HepG2 (cell line): ENCODE results near the gene KIAA0319L. TPM values are rescaled to one million over a fixed set of nuclear protein-coding genes. Genes with fewer than 3 reads are reported as not detected.

Experiments
- ATAD3A ChIP-seq: sonication (generic); formaldehyde crosslinking; IDR thresholded peaks from 2 replicates; pipeline ENCODE4 v1.4.0; 2020; ENCODE audit warnings: missing genetic modification reagents
- KDM5B ChIP-seq: sonication (generic); formaldehyde crosslinking; IDR thresholded peaks from 2 replicates; pipeline ENCODE4 v1.4.0; 2020; ENCODE audit warnings: missing genetic modification reagents, mild to moderate bottlenecking, borderline replicate concordance
- NCOR1 ChIP-seq: fragments of 200-600 bp; sonication (generic); IDR thresholded peaks from 2 replicates; pipeline ENCODE4 v1.7.0; 2017; ENCODE audit warnings: antibody characterized with exemption, low read length, borderline replicate concordance
- RXRA ChIP-seq: sonication (generic); formaldehyde crosslinking; IDR thresholded peaks from 2 replicates; pipeline ENCODE4 v1.5.1; 2020; ENCODE audit warnings: missing genetic modification reagents
- SIX1 ChIP-seq: sonication (generic); formaldehyde crosslinking; IDR thresholded peaks from 2 replicates; pipeline ENCODE4 v1.4.0; 2020; ENCODE audit warnings: missing genetic modification reagents, borderline replicate concordance
- ZNF282 ChIP-seq: fragments of 450-650 bp; IDR thresholded peaks from 2 replicates; pipeline ENCODE4 v1.6.1; 2018; ENCODE audit not compliant: partially characterized antibody
- ZNF570 ChIP-seq: sonication (generic); formaldehyde crosslinking; IDR thresholded peaks from 2 replicates; pipeline ENCODE4 v1.4.0; 2020; ENCODE audit warnings: mild to moderate bottlenecking, missing genetic modification reagents, borderline replicate concordance
- ZNF589 ChIP-seq: sonication (generic); formaldehyde crosslinking; conservative IDR thresholded peaks from 2 replicates; pipeline ENCODE4 v1.8.0; 2022; ENCODE audit warnings: mild to moderate bottlenecking, moderate library complexity, missing genetic modification reagents
- polyA plus RNA-seq, 8 experiments: library from polyadenylated mRNA; depleted of rRNA in 3 of 8; stranded (reverse) in 7 of 8; unstranded in 1 of 8; fragments of >200 nt; fragmentation: Illumina TruSeq in 4 of 8; extraction: Trizol in 4 of 8; gene quantifications; 2 replicates each; pipeline versions ENCODE4 v1.2.1 to v1.2.3, GENCODE V29; 2011 to 2016; ENCODE audit warnings: low read depth in 4 of 8, missing spikeins in 1 of 8, mixed read lengths in 1 of 8; ENCODE audit not compliant: insufficient read depth in 1 of 8
- total RNA-seq, 5 experiments: library from RNA; depleted of rRNA; stranded (reverse); fragments of >200 nt; fragmentation: Illumina TruSeq; extraction: Trizol; gene quantifications; 2 replicates each; pipeline ENCODE4 v1.2.3, GENCODE V29; 2016; ENCODE audit warnings: low read depth in 1 of 5
- TF ChIP-seq, protein P1 (sequence below): sonication (generic); formaldehyde crosslinking; IDR thresholded peaks from 2 replicates; pipeline ENCODE4 v1.4.0; 2020; ENCODE audit warnings: missing genetic modification reagents
- TF ChIP-seq, protein P2 (sequence below), 2 experiments: sonication (generic) in 1 of 2; formaldehyde crosslinking in 1 of 2; IDR thresholded peaks; 2 replicates each; pipeline versions ENCODE4 v1.4.0 to v1.6.1; 2016 to 2020; ENCODE audit warnings: borderline replicate concordance in 1 of 2, low read depth in 1 of 2, mild to moderate bottlenecking in 1 of 2, missing genetic modification reagents in 1 of 2
- TF ChIP-seq, protein P3 (sequence below): sonication (generic); formaldehyde crosslinking; IDR thresholded peaks from 2 replicates; pipeline ENCODE4 v1.5.1; 2020; ENCODE audit warnings: missing genetic modification reagents, mild to moderate bottlenecking, borderline replicate concordance
- TF ChIP-seq, protein P4 (sequence below): sonication (generic); formaldehyde crosslinking; IDR thresholded peaks from 2 replicates; pipeline ENCODE4 v1.8.0; 2022; ENCODE audit warnings: mild to moderate bottlenecking, missing genetic modification reagents, borderline replicate concordance
- TF ChIP-seq, protein P5 (sequence below): sonication (generic); formaldehyde crosslinking; IDR thresholded peaks from 2 replicates; pipeline ENCODE4 v1.4.0; 2020; ENCODE audit warnings: missing genetic modification reagents; ENCODE audit errors: not compliant biosample characterization
- TF ChIP-seq, protein P6 (sequence below): sonication (generic); formaldehyde crosslinking; IDR thresholded peaks from 2 replicates; pipeline ENCODE4 v1.4.0; 2020; ENCODE audit warnings: missing genetic modification reagents, borderline replicate concordance

The KIAA0319L gene
- total and polyA plus RNA-seq, 2 of the 13 experiments (the other 11 are each of a cell fraction or from before 2014, with no cell fraction given) = 33.4 to 82.6 TPM

DNA sequence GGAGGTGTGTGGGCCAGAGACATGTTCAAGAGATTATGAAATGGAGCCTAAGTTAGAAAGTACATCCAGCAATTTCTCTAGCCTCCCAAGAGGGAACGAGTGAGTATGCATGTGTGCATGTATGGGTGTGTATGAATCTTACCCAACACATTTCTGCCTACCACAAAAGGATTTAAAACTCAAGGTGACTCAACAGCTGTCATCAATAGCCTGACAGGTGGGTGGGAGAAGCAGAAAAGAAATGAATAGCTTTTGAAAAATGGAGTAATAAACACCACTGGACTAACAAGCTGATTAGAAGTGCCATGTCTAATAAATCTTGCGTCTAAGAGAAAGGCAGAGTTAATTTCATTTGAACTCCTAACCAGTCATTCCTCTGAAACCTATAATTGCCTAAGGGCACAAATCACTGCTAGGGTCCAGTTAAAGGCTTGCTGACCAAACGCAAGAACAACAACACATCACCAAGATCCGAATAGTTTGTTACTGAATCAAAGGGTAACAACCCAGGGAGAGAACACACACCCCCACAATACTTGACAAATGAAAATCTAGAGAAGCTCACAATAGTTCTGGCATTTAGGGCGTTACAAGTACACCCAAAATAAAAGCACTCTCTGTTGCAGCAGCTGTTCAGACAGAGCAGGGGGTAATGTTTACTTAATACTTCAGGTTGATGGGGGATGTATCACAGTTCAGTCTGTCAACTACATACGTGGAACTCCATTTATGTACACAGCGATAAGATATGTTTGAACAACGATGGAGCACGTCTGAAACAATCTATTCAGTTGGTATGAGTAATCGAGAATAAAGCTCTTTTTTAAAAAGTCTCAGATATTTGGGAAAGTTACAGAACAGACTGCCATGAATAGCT lies 1.4 kb downstream of the KIAA0319L start (continued):
- TF ChIP-seq, protein P1, sequence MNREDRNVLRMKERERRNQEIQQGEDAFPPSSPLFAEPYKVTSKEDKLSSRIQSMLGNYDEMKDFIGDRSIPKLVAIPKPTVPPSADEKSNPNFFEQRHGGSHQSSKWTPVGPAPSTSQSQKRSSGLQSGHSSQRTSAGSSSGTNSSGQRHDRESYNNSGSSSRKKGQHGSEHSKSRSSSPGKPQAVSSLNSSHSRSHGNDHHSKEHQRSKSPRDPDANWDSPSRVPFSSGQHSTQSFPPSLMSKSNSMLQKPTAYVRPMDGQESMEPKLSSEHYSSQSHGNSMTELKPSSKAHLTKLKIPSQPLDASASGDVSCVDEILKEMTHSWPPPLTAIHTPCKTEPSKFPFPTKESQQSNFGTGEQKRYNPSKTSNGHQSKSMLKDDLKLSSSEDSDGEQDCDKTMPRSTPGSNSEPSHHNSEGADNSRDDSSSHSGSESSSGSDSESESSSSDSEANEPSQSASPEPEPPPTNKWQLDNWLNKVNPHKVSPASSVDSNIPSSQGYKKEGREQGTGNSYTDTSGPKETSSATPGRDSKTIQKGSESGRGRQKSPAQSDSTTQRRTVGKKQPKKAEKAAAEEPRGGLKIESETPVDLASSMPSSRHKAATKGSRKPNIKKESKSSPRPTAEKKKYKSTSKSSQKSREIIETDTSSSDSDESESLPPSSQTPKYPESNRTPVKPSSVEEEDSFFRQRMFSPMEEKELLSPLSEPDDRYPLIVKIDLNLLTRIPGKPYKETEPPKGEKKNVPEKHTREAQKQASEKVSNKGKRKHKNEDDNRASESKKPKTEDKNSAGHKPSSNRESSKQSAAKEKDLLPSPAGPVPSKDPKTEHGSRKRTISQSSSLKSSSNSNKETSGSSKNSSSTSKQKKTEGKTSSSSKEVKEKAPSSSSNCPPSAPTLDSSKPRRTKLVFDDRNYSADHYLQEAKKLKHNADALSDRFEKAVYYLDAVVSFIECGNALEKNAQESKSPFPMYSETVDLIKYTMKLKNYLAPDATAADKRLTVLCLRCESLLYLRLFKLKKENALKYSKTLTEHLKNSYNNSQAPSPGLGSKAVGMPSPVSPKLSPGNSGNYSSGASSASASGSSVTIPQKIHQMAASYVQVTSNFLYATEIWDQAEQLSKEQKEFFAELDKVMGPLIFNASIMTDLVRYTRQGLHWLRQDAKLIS = no peak
- TF ChIP-seq NCOR1 (peak; percentile 50; the same call in 1 of the 2 replicates), ZNF282 (no peak), KDM5B (CRISPR knock-in tag) (no peak), ATAD3A (CRISPR knock-in tag) (no peak), SIX1 (peak; percentile 69; the same call in 1 of the 2 replicates), RXRA (no peak), ZNF589 (CRISPR knock-in tag) (no peak), ZNF570 (no peak)
- TF ChIP-seq, protein P2, sequence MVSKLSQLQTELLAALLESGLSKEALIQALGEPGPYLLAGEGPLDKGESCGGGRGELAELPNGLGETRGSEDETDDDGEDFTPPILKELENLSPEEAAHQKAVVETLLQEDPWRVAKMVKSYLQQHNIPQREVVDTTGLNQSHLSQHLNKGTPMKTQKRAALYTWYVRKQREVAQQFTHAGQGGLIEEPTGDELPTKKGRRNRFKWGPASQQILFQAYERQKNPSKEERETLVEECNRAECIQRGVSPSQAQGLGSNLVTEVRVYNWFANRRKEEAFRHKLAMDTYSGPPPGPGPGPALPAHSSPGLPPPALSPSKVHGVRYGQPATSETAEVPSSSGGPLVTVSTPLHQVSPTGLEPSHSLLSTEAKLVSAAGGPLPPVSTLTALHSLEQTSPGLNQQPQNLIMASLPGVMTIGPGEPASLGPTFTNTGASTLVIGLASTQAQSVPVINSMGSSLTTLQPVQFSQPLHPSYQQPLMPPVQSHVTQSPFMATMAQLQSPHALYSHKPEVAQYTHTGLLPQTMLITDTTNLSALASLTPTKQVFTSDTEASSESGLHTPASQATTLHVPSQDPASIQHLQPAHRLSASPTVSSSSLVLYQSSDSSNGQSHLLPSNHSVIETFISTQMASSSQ (IDR thresholded peaks at IDR 0.05; ENCODE audit: low read depth) = peak; percentile 18; the same call in 1 of the 2 replicates
- TF ChIP-seq, protein P2 (CRISPR knock-in tag; IDR thresholded peaks at IDR 0.05; ENCODE audit: borderline replicate concordance) = peak; percentile 41; the same call in 1 of the 2 replicates
- TF ChIP-seq, protein P3, sequence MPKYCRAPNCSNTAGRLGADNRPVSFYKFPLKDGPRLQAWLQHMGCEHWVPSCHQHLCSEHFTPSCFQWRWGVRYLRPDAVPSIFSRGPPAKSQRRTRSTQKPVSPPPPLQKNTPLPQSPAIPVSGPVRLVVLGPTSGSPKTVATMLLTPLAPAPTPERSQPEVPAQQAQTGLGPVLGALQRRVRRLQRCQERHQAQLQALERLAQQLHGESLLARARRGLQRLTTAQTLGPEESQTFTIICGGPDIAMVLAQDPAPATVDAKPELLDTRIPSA = no peak
- TF ChIP-seq, protein P4, sequence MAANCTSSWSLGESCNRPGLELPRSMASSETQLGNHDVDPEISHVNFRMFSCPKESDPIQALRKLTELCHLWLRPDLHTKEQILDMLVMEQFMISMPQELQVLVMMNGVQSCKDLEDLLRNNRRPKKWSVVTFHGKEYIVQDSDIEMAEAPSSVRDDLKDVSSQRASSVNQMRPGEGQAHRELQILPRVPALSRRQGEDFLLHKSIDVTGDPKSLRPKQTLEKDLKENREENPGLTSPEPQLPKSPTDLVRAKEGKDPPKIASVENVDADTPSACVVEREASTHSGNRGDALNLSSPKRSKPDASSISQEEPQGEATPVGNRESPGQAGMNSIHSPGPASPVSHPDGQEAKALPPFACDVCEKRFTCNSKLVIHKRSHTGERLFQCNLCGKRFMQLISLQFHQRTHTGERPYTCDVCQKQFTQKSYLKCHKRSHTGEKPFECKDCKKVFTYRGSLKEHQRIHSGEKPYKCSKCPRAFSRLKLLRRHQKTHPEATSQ (CRISPR knock-in tag) = no peak
- TF ChIP-seq, protein P5, sequence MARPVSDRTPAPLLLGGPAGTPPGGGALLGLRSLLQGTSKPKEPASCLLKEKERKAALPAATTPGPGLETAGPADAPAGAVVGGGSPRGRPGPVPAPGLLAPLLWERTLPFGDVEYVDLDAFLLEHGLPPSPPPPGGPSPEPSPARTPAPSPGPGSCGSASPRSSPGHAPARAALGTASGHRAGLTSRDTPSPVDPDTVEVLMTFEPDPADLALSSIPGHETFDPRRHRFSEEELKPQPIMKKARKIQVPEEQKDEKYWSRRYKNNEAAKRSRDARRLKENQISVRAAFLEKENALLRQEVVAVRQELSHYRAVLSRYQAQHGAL (CRISPR knock-in tag) = no peak
- TF ChIP-seq, protein P6, sequence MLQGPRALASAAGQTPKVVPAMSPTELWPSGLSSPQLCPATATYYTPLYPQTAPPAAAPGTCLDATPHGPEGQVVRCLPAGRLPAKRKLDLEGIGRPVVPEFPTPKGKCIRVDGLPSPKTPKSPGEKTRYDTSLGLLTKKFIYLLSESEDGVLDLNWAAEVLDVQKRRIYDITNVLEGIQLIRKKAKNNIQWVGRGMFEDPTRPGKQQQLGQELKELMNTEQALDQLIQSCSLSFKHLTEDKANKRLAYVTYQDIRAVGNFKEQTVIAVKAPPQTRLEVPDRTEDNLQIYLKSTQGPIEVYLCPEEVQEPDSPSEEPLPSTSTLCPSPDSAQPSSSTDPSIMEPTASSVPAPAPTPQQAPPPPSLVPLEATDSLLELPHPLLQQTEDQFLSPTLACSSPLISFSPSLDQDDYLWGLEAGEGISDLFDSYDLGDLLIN (CRISPR knock-in tag) = no peak
